CD14-positive monocyte (primary cell): ENCODE data around the gene LDB3. TPM values are rescaled to one million over a fixed set of nuclear protein-coding genes. Genes with fewer than 3 reads are reported as not detected.

Experiments
- DNase-seq, 3 donors: peaks; one replicate each; pipeline ENCODE4 v3.0.0-alpha.2; 2011 to 2022
- H2AFZ ChIP-seq: 2 replicates; pipeline ENCODE4 v1.6.0; 2012; ENCODE audit warnings: mild to moderate bottlenecking, low read depth, low read length, inconsistent platforms; ENCODE audit not compliant: insufficient read depth, poor library complexity, severe bottlenecking
- H3K27ac ChIP-seq, 2 donors: 1 replicate in 1 of 2; 2 replicates in 1 of 2; pipeline ENCODE4 v1.5.1; 2012 to 2013; ENCODE audit warnings: low read length in 2 of 2, control low read depth in 1 of 2, inconsistent platforms in 1 of 2, low read depth in 1 of 2, mild to moderate bottlenecking in 1 of 2
- H3K27me3 ChIP-seq, 2 donors: one replicate each; pipeline versions ENCODE4 v1.6.0 to v1.6.1; 2011 to 2013; ENCODE audit warnings: low read length in 2 of 2; ENCODE audit not compliant: control insufficient read depth in 2 of 2, insufficient read depth in 2 of 2
- H3K36me3 ChIP-seq, 2 donors: replicated peaks in 1 of 2; 1 replicate in 1 of 2; 2 replicates in 1 of 2; pipeline versions ENCODE4 v1.5.1 to v1.6.1; 2012 to 2013; ENCODE audit warnings: low read length in 2 of 2, control low read depth in 1 of 2, inconsistent platforms in 1 of 2, mild to moderate bottlenecking in 1 of 2; ENCODE audit not compliant: insufficient read depth in 2 of 2, control insufficient read depth in 1 of 2
- H3K4me1 ChIP-seq, 2 donors: 1 replicate in 1 of 2; 2 replicates in 1 of 2; pipeline versions ENCODE4 v1.5.1 to v1.6.1; 2012 to 2013; ENCODE audit warnings: low read length in 2 of 2, control low read depth in 1 of 2, inconsistent platforms in 1 of 2, mild to moderate bottlenecking in 1 of 2, moderate library complexity in 1 of 2; ENCODE audit not compliant: insufficient read depth in 2 of 2, control insufficient read depth in 1 of 2
- H3K4me2 ChIP-seq: replicated peaks from 2 replicates; pipeline ENCODE3; 2012; ENCODE audit warnings: low read length, moderate library complexity, mild to moderate bottlenecking; ENCODE audit not compliant: poor library complexity, severe bottlenecking; ENCODE audit errors: extremely low read depth
- H3K4me3 ChIP-seq, 3 experiments: fragments of 200-600 bp in 1 of 3; sonication (generic) in 1 of 3; replicated peaks in 1 of 3; 1 replicate in 2 of 3; 2 replicates in 1 of 3; pipeline ENCODE4 v1.5.1; 2011 to 2013; ENCODE audit warnings: low read length in 3 of 3, mild to moderate bottlenecking in 3 of 3, control low read depth in 2 of 3, low read depth in 2 of 3, inconsistent platforms in 1 of 3, moderate library complexity in 1 of 3
- H3K79me2 ChIP-seq: 2 replicates; pipeline ENCODE4 v1.6.0; 2012; ENCODE audit warnings: mild to moderate bottlenecking, control low read depth, inconsistent platforms, low read length, moderate library complexity; ENCODE audit not compliant: insufficient read depth
- H3K9ac ChIP-seq: 2 replicates; pipeline ENCODE4 v1.6.0; 2017; ENCODE audit warnings: low read length, mild to moderate bottlenecking; ENCODE audit not compliant: insufficient read depth, poor library complexity, severe bottlenecking
- H3K9me3 ChIP-seq, 2 donors: replicated peaks in 1 of 2; 1 replicate in 1 of 2; 2 replicates in 1 of 2; pipeline versions ENCODE4 v1.5.1 to v1.6.1; 2012 to 2013; ENCODE audit warnings: low read length in 2 of 2, control low read depth in 1 of 2; ENCODE audit not compliant: control insufficient read depth in 1 of 2, insufficient read depth in 1 of 2
- H4K20me1 ChIP-seq: 2 replicates; pipeline ENCODE4 v1.6.0; 2012; ENCODE audit warnings: mild to moderate bottlenecking, low read length, control low read depth, moderate library complexity; ENCODE audit not compliant: insufficient read depth
- H3K27ac Mint-ChIP-seq, 7 donors: one replicate each; pipeline ENCODE4 v1.8.0; 2020; ENCODE audit warnings: mild to moderate bottlenecking in 7 of 7, mixed read lengths in 7 of 7, moderate library complexity in 6 of 7, inconsistent platforms in 2 of 7
- H3K27me3 Mint-ChIP-seq, 3 donors: one replicate each; pipeline ENCODE4 v1.8.0; 2021 to 2022; ENCODE audit warnings: low read depth in 3 of 3, mild to moderate bottlenecking in 3 of 3, mixed read lengths in 3 of 3, moderate library complexity in 3 of 3, inconsistent platforms in 1 of 3
- H3K36me3 Mint-ChIP-seq, 2 donors: one replicate each; pipeline ENCODE4 v1.8.0; 2020; ENCODE audit warnings: mixed read lengths in 2 of 2, inconsistent platforms in 1 of 2, mild to moderate bottlenecking in 1 of 2
- H3K4me1 Mint-ChIP-seq: one replicate; pipeline ENCODE4 v1.8.0; 2020; ENCODE audit warnings: mild to moderate bottlenecking, mixed read lengths
- H3K4me3 Mint-ChIP-seq, 2 donors: one replicate each; pipeline ENCODE4 v1.8.0; 2020; ENCODE audit warnings: mild to moderate bottlenecking in 2 of 2, mixed read lengths in 2 of 2, moderate library complexity in 1 of 2
- H3K9me3 Mint-ChIP-seq, 7 donors: one replicate each; pipeline ENCODE4 v1.8.0; 2020 to 2022; ENCODE audit warnings: mixed read lengths in 7 of 7, mild to moderate bottlenecking in 6 of 7, moderate library complexity in 6 of 7, inconsistent platforms in 2 of 7
- WGBS: methylation state at CpG from one replicate; pipeline ENCODE4 v1.1.5; 2013; ENCODE audit warnings: missing lambda C conversion rate; ENCODE audit not compliant: insufficient coverage; 5-methylcytosine and 5-hydroxymethylcytosine counted together
- intact Hi-C, 2 donors: fragments of 100-400 bp; cut with micrococcal nuclease; formaldehyde crosslinking; loops; one replicate each; pipeline versions ENCODE4 v1.15.0 to v1.15.1; 2023
- polyA plus RNA-seq, 3 donors: library from polyadenylated mRNA; depleted of rRNA in 1 of 3; unstranded in 2 of 3; stranded (reverse) in 1 of 3; fragments of 300-500 nt in 2 of 3; fragments of >200 nt in 1 of 3; fragmentation: Illumina TruSeq in 2 of 3; gene quantifications; 1 replicate in 2 of 3; 2 replicates in 1 of 3; pipeline ENCODE4 v1.2.3, GENCODE V29; 2012 to 2021
- TF ChIP-seq, protein P1 (sequence below): fragments of 200-600 bp; IDR thresholded peaks from one replicate; pipeline ENCODE4 v1.8.0; 2022; ENCODE audit warnings: antibody characterized with exemption, mild to moderate bottlenecking

The LDB3 gene
- polyA plus RNA-seq, 3 donors, result not detected

DNA sequence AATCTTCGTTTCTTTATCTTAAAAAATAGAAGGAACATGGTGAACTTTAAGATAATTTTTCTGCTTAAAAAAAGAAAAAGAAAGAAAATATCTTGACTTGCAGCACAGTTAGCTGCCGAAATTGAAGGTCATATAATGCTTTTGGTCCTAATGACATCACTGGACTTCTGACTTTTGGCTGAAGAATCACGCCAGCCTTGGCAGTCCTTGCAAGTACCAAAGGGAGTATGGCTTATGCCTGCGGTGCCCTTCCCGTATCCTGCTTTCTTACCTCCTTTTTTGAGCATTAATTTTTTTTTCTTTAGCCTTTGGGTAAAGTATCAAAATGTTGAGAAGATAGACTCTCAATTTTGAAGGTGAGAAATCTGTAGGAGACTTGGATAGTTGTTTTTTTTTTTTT lies 95.1 kb downstream of the LDB3 start:
- H3K36me3 ChIP-seq, result no peaks in the 10 kb centered on the region
- H2AFZ ChIP-seq, result no peak overlapping the region
- no peak overlapping the region for H3K4me2 ChIP-seq
- H4K20me1 ChIP-seq, result no peaks in the 10 kb centered on the region
- no peak overlapping the region for H3K27ac ChIP-seq
- no peaks in the 10 kb centered on the region for H3K9me3 ChIP-seq
- Mint-ChIP-seq H3K9me3 (peaks cover 0 to 5% (median 1%) of the 10 kb centered on the region in 7 donors), H3K27me3 (peaks cover 50 to 73% (median 50%) of the 10 kb centered on the region in 3 donors), H3K36me3 (peaks cover 0 to 2% of the 10 kb centered on the region in 2 donors), H3K27ac (no peak overlapping the region), H3K4me1 (peaks cover 8% of the 10 kb centered on the region), H3K4me3 (no peak overlapping the region)
- TF ChIP-seq, protein P1, sequence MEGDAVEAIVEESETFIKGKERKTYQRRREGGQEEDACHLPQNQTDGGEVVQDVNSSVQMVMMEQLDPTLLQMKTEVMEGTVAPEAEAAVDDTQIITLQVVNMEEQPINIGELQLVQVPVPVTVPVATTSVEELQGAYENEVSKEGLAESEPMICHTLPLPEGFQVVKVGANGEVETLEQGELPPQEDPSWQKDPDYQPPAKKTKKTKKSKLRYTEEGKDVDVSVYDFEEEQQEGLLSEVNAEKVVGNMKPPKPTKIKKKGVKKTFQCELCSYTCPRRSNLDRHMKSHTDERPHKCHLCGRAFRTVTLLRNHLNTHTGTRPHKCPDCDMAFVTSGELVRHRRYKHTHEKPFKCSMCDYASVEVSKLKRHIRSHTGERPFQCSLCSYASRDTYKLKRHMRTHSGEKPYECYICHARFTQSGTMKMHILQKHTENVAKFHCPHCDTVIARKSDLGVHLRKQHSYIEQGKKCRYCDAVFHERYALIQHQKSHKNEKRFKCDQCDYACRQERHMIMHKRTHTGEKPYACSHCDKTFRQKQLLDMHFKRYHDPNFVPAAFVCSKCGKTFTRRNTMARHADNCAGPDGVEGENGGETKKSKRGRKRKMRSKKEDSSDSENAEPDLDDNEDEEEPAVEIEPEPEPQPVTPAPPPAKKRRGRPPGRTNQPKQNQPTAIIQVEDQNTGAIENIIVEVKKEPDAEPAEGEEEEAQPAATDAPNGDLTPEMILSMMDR, result no peak
- no peak for DNase-seq
- intact Hi-C loops, result no loop called here
- H3K9ac ChIP-seq, result no peak overlapping the region
- H3K79me2 ChIP-seq, result no peaks in the 10 kb centered on the region
- 95% methylated on average over 3 of the region's 5 CpGs for WGBS
- H3K27me3 ChIP-seq, result peaks cover 28 to 37% of the 10 kb centered on the region in 2 donors
- H3K4me1 ChIP-seq, result no peaks in the 10 kb centered on the region
- no peak overlapping the region for H3K4me3 ChIP-seq

GRCh38 chr10:86765548-86765947 lies 97.2 kb downstream of the LDB3 start:
- no CpG with 5 or more reads among the region's 2 CpGs for WGBS
- Mint-ChIP-seq H3K27me3 (peaks cover 28 to 56% (median 34%) of the 10 kb centered on the region in 3 donors), H3K4me1 (no peaks in the 10 kb centered on the region), H3K9me3 (peaks cover 0 to 1% (median 0%) of the 10 kb centered on the region in 7 donors), H3K27ac (peak overlapping the region in 1 of 7 donors; percentile 56), H3K4me3 (no peak overlapping the region), H3K36me3 (no peaks in the 10 kb centered on the region)
- H3K9me3 ChIP-seq, result no peaks in the 10 kb centered on the region
- no peak overlapping the region for H3K4me3 ChIP-seq
- no peak overlapping the region for H3K4me2 ChIP-seq
- intact Hi-C loops, result no loop called here
- H4K20me1 ChIP-seq, result no peaks in the 10 kb centered on the region
- H2AFZ ChIP-seq, result no peak overlapping the region
- no peak overlapping the region for H3K9ac ChIP-seq
- H3K27ac ChIP-seq, result no peak overlapping the region
- DNase-seq, result no peak
- no peaks in the 10 kb centered on the region for H3K79me2 ChIP-seq
- H3K36me3 ChIP-seq, result no peaks in the 10 kb centered on the region
- TF ChIP-seq, protein P1, result no peak
- peaks cover 9 to 22% of the 10 kb centered on the region in 2 donors for H3K27me3 ChIP-seq
- H3K4me1 ChIP-seq, result no peaks in the 10 kb centered on the region
